GM15510 (cell line): ENCODE data around the gene DOCK7.

Experiments used
- POLR2A ChIP-seq: IDR thresholded peaks from 3 replicates; pipeline ENCODE4 v1.6.1; 2011; ENCODE audit warnings: borderline replicate concordance; ENCODE audit not compliant: insufficient read length; ENCODE audit errors: extremely low read depth

The DOCK7 gene

DNA sequence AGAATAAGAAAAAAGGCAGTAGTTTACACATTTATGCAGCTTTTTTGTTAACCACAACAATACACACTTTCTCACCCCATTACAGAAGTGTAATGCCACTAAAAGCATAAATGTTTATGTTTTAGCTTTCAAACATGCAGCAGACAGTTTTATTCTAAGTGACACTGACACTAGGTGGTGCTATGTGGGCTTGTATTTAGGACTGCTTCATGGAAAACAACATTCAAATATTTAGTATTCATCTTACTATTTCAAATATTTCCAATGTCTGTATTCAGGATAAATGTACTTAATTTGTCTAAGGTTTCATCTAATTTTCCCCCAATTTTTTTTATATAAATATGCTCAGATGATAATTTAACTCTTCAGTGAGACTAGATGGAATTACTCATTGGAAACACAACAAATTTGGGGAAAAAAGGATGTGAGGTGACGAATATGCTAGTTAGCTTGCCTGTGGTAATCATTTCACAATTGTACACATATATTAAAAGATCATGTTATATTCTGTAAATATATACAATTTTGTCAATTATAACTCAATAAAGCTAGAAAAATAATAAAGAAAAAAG, 179.9 kb downstream of the DOCK7 start:
- TF ChIP-seq POLR2A = no peak

- no peak for TF ChIP-seq POLR2A
Measured at GRCh38 chr1:62500210-62500609, 188.0 kb downstream of the DOCK7 start.

- no peak for TF ChIP-seq POLR2A
Measured at GRCh38 chr1:62494137-62494536, 194.0 kb downstream of the DOCK7 start.

- TF ChIP-seq POLR2A = no peak
Measured at GRCh38 chr1:62493656-62494055, 194.5 kb downstream of the DOCK7 start.

GRCh38 chr1:62492521-62492920, 195.7 kb downstream of the DOCK7 start:
- no peak for TF ChIP-seq POLR2A

- no peak for TF ChIP-seq POLR2A
Measured at GRCh38 chr1:62487956-62488355, 200.2 kb downstream of the DOCK7 start.

GRCh38 chr1:62484824-62485468, 203.2 kb downstream of the DOCK7 start:
- no peak for TF ChIP-seq POLR2A

GRCh38 chr1:62481681-62482080, 206.5 kb downstream of the DOCK7 start:
- TF ChIP-seq POLR2A = no peak

DNA sequence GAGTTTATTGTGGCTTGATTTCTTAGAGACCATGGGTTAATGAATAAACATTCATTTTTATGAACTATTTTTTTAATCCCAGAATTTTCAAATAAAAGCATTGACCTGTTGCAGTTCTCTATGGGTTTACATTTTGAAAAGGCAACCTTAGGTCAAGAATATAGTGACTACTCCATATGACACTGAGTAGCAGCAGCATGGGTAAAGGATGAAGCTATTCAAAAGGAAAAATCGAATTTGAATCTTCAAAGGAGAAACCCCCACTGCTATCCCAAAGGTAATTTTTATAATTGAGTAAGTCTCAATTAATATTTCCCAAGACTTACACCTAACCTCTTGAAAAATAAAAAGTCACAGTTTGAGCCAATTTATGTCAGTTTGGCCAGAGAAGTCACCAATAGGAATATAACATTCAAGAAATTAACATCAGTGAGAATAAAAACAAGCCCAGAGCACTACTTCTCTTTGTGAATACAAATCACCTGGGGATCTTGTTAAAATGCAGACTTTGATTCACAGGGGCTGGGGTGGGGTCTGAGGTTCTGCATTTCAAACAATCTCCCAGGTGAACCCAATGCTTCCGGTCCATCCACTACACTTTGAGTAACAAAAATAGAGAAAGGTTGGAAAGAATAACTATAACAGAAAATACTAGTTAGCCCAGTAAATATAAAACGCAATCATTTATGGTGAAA, 211.5 kb downstream of the DOCK7 start:
- no peak for TF ChIP-seq POLR2A

DNA sequence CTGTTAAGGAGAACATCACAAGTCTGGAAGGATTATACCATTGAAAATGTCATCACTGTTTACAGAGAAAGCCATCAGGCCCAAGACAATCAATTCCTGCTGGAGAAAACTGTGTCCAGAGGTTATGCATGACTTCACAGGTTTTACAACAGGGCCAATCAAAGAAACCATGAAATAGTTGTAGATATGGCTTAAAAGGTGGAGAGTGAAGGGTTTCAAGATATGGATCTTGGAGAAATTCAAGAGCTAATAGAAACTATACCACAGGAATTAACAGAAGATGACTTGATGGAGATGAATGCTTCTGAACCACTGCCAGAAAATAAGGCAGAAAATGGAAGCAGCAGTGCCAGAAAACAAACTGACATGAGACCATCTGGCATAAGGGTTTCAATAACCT, 221.1 kb downstream of the DOCK7 start:
- no peak for TF ChIP-seq POLR2A

DNA sequence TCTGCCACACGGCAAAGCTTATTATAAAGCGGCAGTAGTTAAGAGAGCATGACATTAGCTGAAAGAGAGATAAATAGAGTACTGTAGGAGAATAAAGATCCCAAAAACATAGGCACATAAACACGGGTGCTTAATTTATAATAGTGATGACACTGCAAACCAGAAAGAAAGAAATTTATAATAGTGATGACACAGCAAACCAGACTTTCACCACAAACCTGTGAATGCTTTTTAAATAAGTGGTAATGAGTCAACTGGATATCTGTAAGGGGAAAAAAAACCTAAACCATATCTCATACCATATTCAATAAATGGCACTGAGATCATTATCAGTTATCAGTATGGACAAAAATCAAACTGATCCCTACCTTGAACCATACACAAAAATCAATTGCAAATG, 225.8 kb downstream of the DOCK7 start:
- TF ChIP-seq POLR2A = no peak

DNA sequence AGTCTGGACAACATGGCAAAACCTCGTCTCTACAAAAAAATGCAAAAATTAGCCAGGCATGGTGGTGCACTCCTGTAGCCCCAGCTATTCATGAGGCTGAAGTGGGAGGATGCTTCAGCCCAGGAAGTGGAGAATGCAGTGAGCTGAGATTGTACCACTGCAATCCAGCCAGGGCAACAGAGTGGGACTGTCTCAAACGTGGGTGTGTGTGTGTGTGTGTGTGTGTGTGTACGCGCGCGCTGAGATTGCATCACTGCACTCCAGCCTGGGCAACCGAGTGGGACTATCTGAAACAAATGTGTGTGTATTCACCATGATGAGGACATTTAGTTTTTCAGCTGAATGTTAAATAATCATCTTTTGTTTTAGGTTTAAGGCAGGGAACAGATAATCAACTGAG, 230.2 kb downstream of the DOCK7 start:
- no peak for TF ChIP-seq POLR2A

GRCh38 chr1:62452951-62453350, 235.2 kb downstream of the DOCK7 start:
- TF ChIP-seq POLR2A = no peak

DNA sequence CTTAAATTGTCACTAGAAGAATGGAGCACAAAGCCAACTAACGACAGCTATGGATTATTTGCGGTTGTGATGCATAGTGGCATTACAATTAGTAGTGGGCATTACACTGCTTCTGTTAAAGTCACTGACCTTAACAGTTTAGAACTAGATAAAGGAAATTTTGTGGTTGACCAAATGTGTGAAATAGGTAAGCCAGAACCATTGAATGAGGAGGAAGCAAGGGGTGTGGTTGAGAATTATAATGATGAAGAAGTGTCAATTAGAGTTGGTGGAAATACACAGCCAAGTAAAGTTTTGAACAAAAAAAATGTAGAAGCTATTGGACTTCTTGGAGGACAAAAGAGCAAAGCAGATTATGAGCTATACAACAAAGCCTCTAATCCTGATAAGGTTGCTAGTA, 237.9 kb downstream of the DOCK7 start:
- TF ChIP-seq POLR2A = no peak

DNA sequence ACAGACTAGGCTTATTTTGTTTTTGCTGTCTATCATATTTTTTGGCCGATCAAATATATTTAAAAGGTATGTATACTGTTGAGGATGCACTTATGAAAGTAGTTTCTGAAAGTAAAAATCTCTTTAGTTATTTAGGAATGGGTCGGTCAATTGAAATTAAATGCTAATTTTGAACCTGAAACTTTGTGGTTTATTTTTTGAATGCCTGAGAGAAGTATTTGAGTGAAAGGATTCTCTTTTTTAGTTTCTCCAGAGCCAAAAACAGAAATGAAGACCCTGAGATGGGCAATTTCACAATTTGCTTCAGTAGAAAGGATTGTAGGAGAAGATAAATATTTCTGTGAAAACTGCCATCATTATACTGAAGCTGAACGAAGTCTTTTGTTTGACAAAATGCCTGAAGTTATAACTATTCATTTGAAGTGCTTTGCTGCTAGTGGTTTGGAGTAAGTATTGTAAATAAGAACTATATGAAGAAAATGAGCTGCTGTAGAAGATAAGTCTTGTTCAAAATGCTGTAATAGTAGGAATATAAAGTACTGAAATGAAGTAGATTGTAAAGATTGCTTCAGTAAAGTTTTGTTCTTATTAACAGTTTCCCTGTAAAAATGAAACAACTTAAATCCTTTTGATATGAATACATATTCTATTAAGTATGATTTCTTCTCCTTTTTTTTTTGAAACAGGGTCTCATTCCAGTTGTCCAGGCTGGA, 239.8 kb downstream of the DOCK7 start:
- TF ChIP-seq POLR2A = no peak
